ENCODE results near the gene ELF2.

ELF2 gene

GRCh38 chr4:139154538-139154937, 22.5 kb downstream of the ELF2 start:
- H3K9me3 ChIP-seq (replicated peaks; ENCODE audit: low read length), result no peaks in the 10 kb centered on the region
- H3K4me2 ChIP-seq (ENCODE audit: low read length), result no peak overlapping the region
- no peak overlapping the region for H3K4me3 ChIP-seq (ENCODE audit: low read length)
- H3K9ac ChIP-seq (ENCODE audit: low read depth, low read length), result no peak overlapping the region
- no peaks in the 10 kb centered on the region for H3K36me3 ChIP-seq (ENCODE audit: insufficient read depth, low read length)
- no peaks in the 10 kb centered on the region for H3K27me3 ChIP-seq (ENCODE audit: control insufficient read depth, insufficient read depth, low read length)
- peaks cover 6% of the 10 kb centered on the region for H3K4me1 ChIP-seq (ENCODE audit: control insufficient read depth, insufficient read depth, low read length)

GRCh38 chr4:139154134-139154421, 22.9 kb downstream of the ELF2 start:
- Histone ChIP-seq H3K9ac (ENCODE audit: low read depth, low read length) (no peak overlapping the region), H3K4me3 (ENCODE audit: low read length) (no peak overlapping the region), H3K27me3 (ENCODE audit: control insufficient read depth, insufficient read depth, low read length) (no peaks in the 10 kb centered on the region), H3K9me3 (replicated peaks; ENCODE audit: low read length) (no peaks in the 10 kb centered on the region), H3K4me1 (ENCODE audit: control insufficient read depth, insufficient read depth, low read length) (peaks cover 6% of the 10 kb centered on the region), H3K36me3 (ENCODE audit: insufficient read depth, low read length) (no peaks in the 10 kb centered on the region), H3K4me2 (ENCODE audit: low read length) (no peak overlapping the region)

GRCh38 chr4:139153411-139154133, 23.4 kb downstream of the ELF2 start:
- H3K4me3 ChIP-seq (ENCODE audit: low read length), result no peak overlapping the region
- H3K4me2 ChIP-seq (ENCODE audit: low read length), result no peak overlapping the region
- no peak overlapping the region for H3K9ac ChIP-seq (ENCODE audit: low read depth, low read length)
- H3K4me1 ChIP-seq (ENCODE audit: control insufficient read depth, insufficient read depth, low read length), result peaks cover 6% of the 10 kb centered on the region
- H3K36me3 ChIP-seq (ENCODE audit: insufficient read depth, low read length), result no peaks in the 10 kb centered on the region
- H3K9me3 ChIP-seq (replicated peaks; ENCODE audit: low read length), result no peaks in the 10 kb centered on the region
- H3K27me3 ChIP-seq (ENCODE audit: control insufficient read depth, insufficient read depth, low read length), result no peaks in the 10 kb centered on the region

- H3K4me3 ChIP-seq (ENCODE audit: low read length), result no peak overlapping the region
Observed at GRCh38 chr4:139152249-139152648, 24.8 kb downstream of the ELF2 start.

GRCh38 chr4:139146926-139147629, 29.9 kb downstream of the ELF2 start:
- no peaks in the 10 kb centered on the region for H3K27me3 ChIP-seq (ENCODE audit: control insufficient read depth, insufficient read depth, low read length)
- no peak overlapping the region for H3K4me2 ChIP-seq (ENCODE audit: low read length)
- H3K9me3 ChIP-seq (replicated peaks; ENCODE audit: low read length), result no peaks in the 10 kb centered on the region

More at GRCh38 chr4:139152249-139152648, 24.8 kb downstream of the ELF2 start:
- H3K9ac ChIP-seq (ENCODE audit: low read depth, low read length), result no peak overlapping the region
- no peaks in the 10 kb centered on the region for H3K9me3 ChIP-seq (replicated peaks; ENCODE audit: low read length)
- no peak overlapping the region for H3K4me2 ChIP-seq (ENCODE audit: low read length)
- H3K4me1 ChIP-seq (ENCODE audit: control insufficient read depth, insufficient read depth, low read length), result peaks cover 6% of the 10 kb centered on the region
- H3K36me3 ChIP-seq (ENCODE audit: insufficient read depth, low read length), result no peaks in the 10 kb centered on the region
- no peaks in the 10 kb centered on the region for H3K27me3 ChIP-seq (ENCODE audit: control insufficient read depth, insufficient read depth, low read length)

GRCh38 chr4:139145552-139145932, 31.5 kb downstream of the ELF2 start:
- Histone ChIP-seq H3K9me3 (replicated peaks; ENCODE audit: low read length) (no peaks in the 10 kb centered on the region), H3K9ac (ENCODE audit: low read depth, low read length) (no peak overlapping the region), H3K27me3 (ENCODE audit: control insufficient read depth, insufficient read depth, low read length) (no peaks in the 10 kb centered on the region), H3K4me1 (ENCODE audit: control insufficient read depth, insufficient read depth, low read length) (peaks cover 13% of the 10 kb centered on the region), H3K4me2 (ENCODE audit: low read length) (no peak overlapping the region), H3K4me3 (ENCODE audit: low read length) (no peak overlapping the region), H3K36me3 (ENCODE audit: insufficient read depth, low read length) (no peaks in the 10 kb centered on the region)

More at GRCh38 chr4:139146926-139147629, 29.9 kb downstream of the ELF2 start:
- peaks cover 13% of the 10 kb centered on the region for H3K4me1 ChIP-seq (ENCODE audit: control insufficient read depth, insufficient read depth, low read length)
- H3K36me3 ChIP-seq (ENCODE audit: insufficient read depth, low read length), result no peaks in the 10 kb centered on the region
- no peak overlapping the region for H3K9ac ChIP-seq (ENCODE audit: low read depth, low read length)
- H3K4me3 ChIP-seq (ENCODE audit: low read length), result no peak overlapping the region

GRCh38 chr4:139144911-139145551, 32.0 kb downstream of the ELF2 start:
- Histone ChIP-seq H3K36me3 (ENCODE audit: insufficient read depth, low read length) (no peaks in the 10 kb centered on the region), H3K9ac (ENCODE audit: low read depth, low read length) (no peak overlapping the region), H3K4me2 (ENCODE audit: low read length) (peak overlapping the region; percentile 5), H3K4me1 (ENCODE audit: control insufficient read depth, insufficient read depth, low read length) (peaks cover 13% of the 10 kb centered on the region), H3K9me3 (replicated peaks; ENCODE audit: low read length) (no peaks in the 10 kb centered on the region), H3K27me3 (ENCODE audit: control insufficient read depth, insufficient read depth, low read length) (no peaks in the 10 kb centered on the region), H3K4me3 (ENCODE audit: low read length) (no peak overlapping the region)

- Histone ChIP-seq H3K27me3 (ENCODE audit: control insufficient read depth, insufficient read depth, low read length) (no peaks in the 10 kb centered on the region), H3K9ac (ENCODE audit: low read depth, low read length) (no peak overlapping the region), H3K4me2 (ENCODE audit: low read length) (peak overlapping the region; percentile 5), H3K9me3 (replicated peaks; ENCODE audit: low read length) (no peaks in the 10 kb centered on the region), H3K36me3 (ENCODE audit: insufficient read depth, low read length) (no peaks in the 10 kb centered on the region), H3K4me3 (ENCODE audit: low read length) (no peak overlapping the region), H3K4me1 (ENCODE audit: control insufficient read depth, insufficient read depth, low read length) (peaks cover 13% of the 10 kb centered on the region)
Observed at GRCh38 chr4:139144161-139144859, 32.7 kb downstream of the ELF2 start.

- Histone ChIP-seq H3K9ac (ENCODE audit: low read depth, low read length) (no peak overlapping the region), H3K9me3 (replicated peaks; ENCODE audit: low read length) (no peaks in the 10 kb centered on the region), H3K27me3 (ENCODE audit: control insufficient read depth, insufficient read depth, low read length) (no peaks in the 10 kb centered on the region), H3K4me1 (ENCODE audit: control insufficient read depth, insufficient read depth, low read length) (peaks cover 13% of the 10 kb centered on the region), H3K4me3 (ENCODE audit: low read length) (no peak overlapping the region), H3K36me3 (ENCODE audit: insufficient read depth, low read length) (no peaks in the 10 kb centered on the region), H3K4me2 (ENCODE audit: low read length) (no peak overlapping the region)
Observed at GRCh38 chr4:139142980-139143379, 34.0 kb downstream of the ELF2 start.

GRCh38 chr4:139142087-139142486, 34.9 kb downstream of the ELF2 start:
- peaks cover 13% of the 10 kb centered on the region for H3K4me1 ChIP-seq (ENCODE audit: control insufficient read depth, insufficient read depth, low read length)
- H3K9me3 ChIP-seq (replicated peaks; ENCODE audit: low read length), result no peaks in the 10 kb centered on the region
- H3K36me3 ChIP-seq (ENCODE audit: insufficient read depth, low read length), result no peaks in the 10 kb centered on the region
- no peak overlapping the region for H3K4me3 ChIP-seq (ENCODE audit: low read length)
- no peak overlapping the region for H3K4me2 ChIP-seq (ENCODE audit: low read length)
- no peaks in the 10 kb centered on the region for H3K27me3 ChIP-seq (ENCODE audit: control insufficient read depth, insufficient read depth, low read length)
- H3K9ac ChIP-seq (ENCODE audit: low read depth, low read length), result no peak overlapping the region

GRCh38 chr4:139137763-139138162, 39.3 kb downstream of the ELF2 start:
- H3K27me3 ChIP-seq (ENCODE audit: control insufficient read depth, insufficient read depth, low read length), result no peaks in the 10 kb centered on the region
- H3K36me3 ChIP-seq (ENCODE audit: insufficient read depth, low read length), result no peaks in the 10 kb centered on the region
- H3K4me3 ChIP-seq (ENCODE audit: low read length), result no peak overlapping the region
- no peaks in the 10 kb centered on the region for H3K4me1 ChIP-seq (ENCODE audit: control insufficient read depth, insufficient read depth, low read length)
- H3K9ac ChIP-seq (ENCODE audit: low read depth, low read length), result no peak overlapping the region
- H3K9me3 ChIP-seq (replicated peaks; ENCODE audit: low read length), result no peaks in the 10 kb centered on the region
- H3K4me2 ChIP-seq (ENCODE audit: low read length), result no peak overlapping the region

Measured in skeletal muscle satellite cell (primary cell).